ENCODE data around the gene NUDCD3. TPM values are rescaled to one million over a fixed set of nuclear protein-coding genes. Genes with fewer than 3 reads are reported as not detected.

Gene NUDCD3
- total RNA-seq, 4 donors from 2014 or later, result 44.7 to 57.3 (median 49.7) TPM

DNA sequence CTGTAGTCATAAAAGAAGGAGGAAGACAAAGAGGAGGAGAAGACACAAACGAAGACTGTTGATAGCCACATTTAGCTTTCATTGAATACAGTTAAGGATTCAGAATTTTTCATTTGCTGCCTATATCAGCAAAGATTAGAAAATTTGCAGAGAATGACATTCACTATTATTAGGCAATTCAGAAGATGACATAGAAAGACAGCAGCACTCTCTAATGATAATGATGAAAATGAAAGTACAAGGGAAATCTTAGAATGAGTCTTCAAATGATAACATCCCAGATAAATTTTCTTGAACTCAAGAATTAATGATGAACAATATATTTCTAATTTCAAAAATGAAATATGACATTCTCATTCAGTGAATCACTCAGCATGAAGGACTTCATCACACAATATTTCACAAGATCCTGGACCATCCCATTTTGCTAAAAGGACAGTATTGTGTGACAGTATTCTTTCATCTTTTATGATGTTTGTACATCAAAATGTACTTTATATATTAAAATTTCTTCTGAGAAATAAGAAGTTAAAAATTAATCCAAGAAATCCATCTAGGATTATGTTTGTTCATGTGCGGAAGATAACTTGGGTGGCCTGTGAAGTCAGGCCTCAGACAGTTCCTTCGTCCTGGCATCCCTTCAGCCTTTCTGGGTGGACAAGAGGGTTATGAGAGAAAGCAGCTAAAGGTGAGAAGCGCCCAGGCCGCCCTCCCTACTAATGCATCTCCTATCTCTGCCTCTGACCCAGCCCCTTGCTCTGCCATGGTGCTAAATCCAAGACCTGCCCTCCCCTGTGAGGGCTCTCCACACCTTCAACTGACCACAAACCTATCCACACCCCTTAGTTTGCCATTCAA, 117.7 kb downstream of the NUDCD3 start:
- Histone ChIP-seq H3K9me3 (peaks cover 0 to 14% (median 0%) of the 10 kb centered on the region in 4 donors), H3K4me3 (no peak overlapping the region), H3K27ac (no peak overlapping the region), H3K4me1 (peaks cover 0 to 4% (median 2%) of the 10 kb centered on the region in 4 donors), H3K27me3 (peaks cover 0 to 4% of the 10 kb centered on the region in 2 donors), H3K36me3 (no peaks in the 10 kb centered on the region)
- TF ChIP-seq EP300 (IDR thresholded peaks at IDR 0.05) (no peak), POLR2A (IDR thresholded peaks at IDR 0.05) (no peak), CTCF (IDR thresholded peaks at IDR 0.05) (no peak)
- DNase-seq (ENCODE audit: low spot score in 2 of 2), result no peak
- WGBS, 2 donors, result 67 to 79% methylated on average over 5 of the region's 5 CpGs

GRCh38 chr7:44368885-44369284, 121.6 kb downstream of the NUDCD3 start:
- DNase-seq (ENCODE audit: low spot score in 2 of 2), result no peak
- TF ChIP-seq POLR2A (IDR thresholded peaks at IDR 0.05), result no peak
- TF ChIP-seq CTCF (IDR thresholded peaks at IDR 0.05), result no peak
- TF ChIP-seq EP300 (IDR thresholded peaks at IDR 0.05), result no peak
- Histone ChIP-seq H3K4me3 (no peak overlapping the region), H3K36me3 (no peaks in the 10 kb centered on the region), H3K27ac (no peak overlapping the region), H3K27me3 (peaks cover 0 to 5% of the 10 kb centered on the region in 2 donors), H3K9me3 (peaks cover 0 to 14% (median 0%) of the 10 kb centered on the region in 4 donors), H3K4me1 (no peaks in the 10 kb centered on the region)
- 94 to 100% methylated on average over 1 of the region's 1 CpG for WGBS, 2 donors

DNA sequence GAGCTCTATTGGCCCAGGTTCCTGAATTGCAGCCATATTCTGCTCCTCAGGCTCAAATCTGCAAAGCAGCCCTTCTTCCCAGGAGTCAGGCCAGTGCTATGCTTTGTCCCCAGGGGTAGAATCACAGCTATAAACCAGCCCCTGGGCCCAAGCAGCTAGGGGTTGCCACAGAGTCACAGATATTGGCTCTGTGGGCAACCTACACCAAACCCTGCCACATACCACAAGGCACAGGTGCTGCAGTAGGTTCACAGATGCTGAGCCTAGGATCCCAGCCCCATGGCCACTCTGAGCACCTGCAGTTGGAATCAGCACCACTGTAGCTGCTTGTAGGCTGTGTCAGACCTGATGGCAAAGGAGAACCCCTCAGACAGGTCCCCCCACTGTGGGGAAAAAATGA, 122.0 kb downstream of the NUDCD3 start:
- H3K36me3 ChIP-seq, result no peaks in the 10 kb centered on the region
- DNase-seq (ENCODE audit: low spot score in 2 of 2), result no peak
- H3K27ac ChIP-seq, result no peak overlapping the region
- peaks cover 0 to 14% (median 0%) of the 10 kb centered on the region in 4 donors for H3K9me3 ChIP-seq
- peaks cover 0 to 5% of the 10 kb centered on the region in 2 donors for H3K27me3 ChIP-seq
- no peak for TF ChIP-seq CTCF (IDR thresholded peaks at IDR 0.05)
- no peak for TF ChIP-seq POLR2A (IDR thresholded peaks at IDR 0.05)
- TF ChIP-seq EP300 (IDR thresholded peaks at IDR 0.05), result no peak
- no peaks in the 10 kb centered on the region for H3K4me1 ChIP-seq
- H3K4me3 ChIP-seq, result no peak overlapping the region

DNA sequence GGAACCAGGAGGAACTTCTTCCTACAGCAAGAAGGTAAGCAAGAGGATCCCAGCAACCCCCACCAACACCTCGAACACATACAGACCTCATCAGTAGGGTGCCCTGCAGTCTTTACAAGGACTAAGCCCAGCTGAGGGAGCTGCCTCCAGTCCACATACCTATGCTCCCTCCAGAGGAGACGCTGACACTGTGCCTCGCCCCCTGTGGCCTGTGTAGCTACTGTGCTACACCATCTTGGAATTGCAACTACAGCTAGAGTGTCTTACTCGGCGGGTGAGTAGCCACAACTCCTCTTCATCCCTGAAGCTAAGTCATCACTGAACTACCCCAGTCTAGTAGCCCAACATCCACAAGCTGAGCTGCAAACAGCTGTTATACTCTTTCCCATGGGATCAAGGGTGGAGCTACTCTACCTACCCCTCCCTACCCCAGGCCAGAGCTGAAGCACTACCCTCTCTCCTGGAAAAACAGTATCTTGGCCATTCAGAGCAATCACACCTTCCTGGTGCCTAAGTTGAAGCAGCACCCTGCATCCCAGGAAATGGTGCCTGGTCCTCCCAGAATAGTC, 122.9 kb downstream of the NUDCD3 start:
- DNase-seq (ENCODE audit: low spot score in 2 of 2), result no peak

More for the DNA sequence above, 122.9 kb downstream of the NUDCD3 start:
- Histone ChIP-seq H3K4me1 (no peaks in the 10 kb centered on the region), H3K4me3 (no peak overlapping the region), H3K27ac (no peak overlapping the region), H3K27me3 (peaks cover 0 to 5% of the 10 kb centered on the region in 2 donors), H3K9me3 (peaks cover 0 to 14% (median 0%) of the 10 kb centered on the region in 4 donors), H3K36me3 (no peaks in the 10 kb centered on the region)
- TF ChIP-seq EP300 (IDR thresholded peaks at IDR 0.05) (no peak), CTCF (IDR thresholded peaks at IDR 0.05) (no peak), POLR2A (IDR thresholded peaks at IDR 0.05) (no peak)
- WGBS, 2 donors, result 86 to 89% methylated on average over 5 of the region's 5 CpGs
